Dedifferentiated amniotic fluid mesenchymal stem cell (primary cell): ENCODE measurements around the gene NATD1.
A peak's percentile ranks its signal among the peaks of the same experiment; 100 is the strongest.

Experiments
- DNase-seq: peaks from one replicate; pipeline ENCODE4 v3.0.0-alpha.2; 2016; ENCODE audit errors: extremely low spot score

NATD1 gene

GRCh38 chr17:21252796-21253645 lies at the start of gene NATD1:
Gene NATD1 (minus strand): TSS chr17:21253410. CDS start chr17:21253264, 146 bp downstream.
- peak; percentile 71 for DNase-seq

GRCh38 chr17:21301593-21302550 lies 48.7 kb upstream of the NATD1 start:
- no peak for DNase-seq

GRCh38 chr17:21300601-21301571 lies 47.7 kb upstream of the NATD1 start:
- DNase-seq: no peak

- DNase-seq: no peak
These were observed 46.9 kb upstream of the NATD1 start for GRCh38 chr17:21299981-21300600.

- DNase-seq: no peak
These were observed 45.8 kb upstream of the NATD1 start for GRCh38 chr17:21298983-21299519.

- no peak for DNase-seq
These were observed 45.1 kb upstream of the NATD1 start for GRCh38 chr17:21298056-21298982.

GRCh38 chr17:21297597-21297996 lies 44.4 kb upstream of the NATD1 start:
- no peak for DNase-seq

- DNase-seq: no peak
These were observed 43.9 kb upstream of the NATD1 start for GRCh38 chr17:21297026-21297520.

- DNase-seq: no peak
These were observed 43.2 kb upstream of the NATD1 start for GRCh38 chr17:21296097-21297025.

GRCh38 chr17:21295036-21295952 lies 42.1 kb upstream of the NATD1 start:
- DNase-seq: no peak

GRCh38 chr17:21294321-21295035 lies 41.3 kb upstream of the NATD1 start:
- no peak for DNase-seq

GRCh38 chr17:21293831-21294210 lies 40.6 kb upstream of the NATD1 start:
- no peak for DNase-seq

GRCh38 chr17:21292867-21293830 lies 39.9 kb upstream of the NATD1 start:
- DNase-seq: no peak

- DNase-seq: no peak
These were observed 38.7 kb upstream of the NATD1 start for GRCh38 chr17:21291862-21292261.

GRCh38 chr17:21291357-21291756 lies 38.1 kb upstream of the NATD1 start:
- no peak for DNase-seq
